ENCODE results near the gene MUC3A.

The MUC3A gene

GRCh38 chr7:101009629-101010028 lies 60.3 kb downstream of the MUC3A start:
- TF ChIP-seq CTCF (conservative IDR thresholded peaks at IDR 0.05; ENCODE audit: low read depth, low read length) = no peak
- DNase-seq (ENCODE audit: low read depth) = no peak
- H3K4me3 ChIP-seq (ENCODE audit: low read length) = no peak overlapping the region

- TF ChIP-seq CTCF (conservative IDR thresholded peaks at IDR 0.05; ENCODE audit: low read depth, low read length) = no peak
- DNase-seq (ENCODE audit: low read depth) = no peak
- H3K4me3 ChIP-seq (ENCODE audit: low read length) = no peak overlapping the region
Measured at GRCh38 chr7:101012931-101013330, 63.6 kb downstream of the MUC3A start.

DNA sequence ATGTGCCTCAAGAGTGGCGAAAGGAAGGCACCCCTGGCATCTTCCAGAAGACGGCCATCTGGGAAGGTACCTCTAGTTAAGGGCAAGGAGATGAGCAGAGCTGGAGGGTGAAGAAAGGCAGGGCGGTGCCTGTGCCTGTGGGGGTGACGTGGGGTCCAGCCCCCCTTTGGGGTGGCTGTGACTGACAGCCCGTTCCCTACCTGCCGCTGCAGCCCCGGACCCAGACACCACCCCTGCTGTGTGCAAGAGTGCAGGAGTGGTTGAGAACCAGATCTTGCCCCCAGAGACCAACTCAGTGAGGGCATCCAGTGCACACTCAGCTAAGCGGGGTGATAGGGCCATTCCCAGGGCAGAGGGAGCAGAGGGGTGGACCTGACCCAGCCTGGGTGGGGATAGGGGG lies 66.3 kb downstream of the MUC3A start:
- no peak overlapping the region for H3K4me3 ChIP-seq (ENCODE audit: low read length)
- no peak for TF ChIP-seq CTCF (conservative IDR thresholded peaks at IDR 0.05; ENCODE audit: low read depth, low read length)
- DNase-seq (ENCODE audit: low read depth) = no peak

DNA sequence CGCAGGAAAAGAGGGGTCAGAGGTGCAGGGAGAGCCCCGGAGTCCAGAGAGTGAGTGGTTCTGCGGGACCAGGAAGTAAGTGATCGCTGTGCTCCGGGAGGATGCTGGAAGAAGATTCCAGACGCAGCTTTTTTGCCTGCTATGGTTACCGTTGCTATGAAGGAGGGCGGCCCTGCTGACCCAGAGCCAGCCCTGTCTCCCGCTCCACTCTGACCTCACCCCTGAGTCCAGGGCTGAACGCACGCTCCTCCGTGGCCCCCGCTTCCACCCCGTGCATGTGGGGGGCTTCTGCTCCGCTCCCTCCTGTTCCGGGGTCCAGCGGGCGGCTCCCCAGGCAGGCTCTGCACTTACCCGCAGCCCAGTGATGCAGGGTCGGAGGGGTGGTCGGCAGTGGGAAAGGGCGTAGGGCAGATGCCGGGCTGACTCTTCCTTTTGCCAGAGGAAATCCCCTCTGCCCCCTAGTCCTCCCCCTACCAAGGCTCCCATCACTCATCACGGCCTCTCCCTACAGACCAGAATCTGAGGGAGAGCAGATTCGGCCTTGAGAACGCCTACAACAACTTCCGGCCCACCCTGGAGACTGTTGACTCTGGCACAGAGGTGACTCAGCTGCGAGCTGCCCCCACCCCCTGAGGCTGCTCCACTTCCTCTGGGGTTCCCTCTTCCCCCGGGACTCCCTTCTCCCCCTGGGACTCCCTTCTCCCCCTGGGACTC lies 67.9 kb downstream of the MUC3A start:
- TF ChIP-seq CTCF (conservative IDR thresholded peaks at IDR 0.05; ENCODE audit: low read depth, low read length) = no peak
- H3K4me3 ChIP-seq (ENCODE audit: low read length) = peak overlapping the region; percentile 43
- DNase-seq (ENCODE audit: low read depth) = peak; percentile 7
